Activated CD4-positive, alpha-beta T cell treated with anti-CD3 and anti-CD28 coated beads for 36 hours (primary cell): ENCODE measurements around the gene DDX20. TPM values are rescaled to one million over a fixed set of nuclear protein-coding genes. Genes with fewer than 3 reads are reported as not detected.
"Not testable (repeated sequence)": the region's sequence is repeated elsewhere in the genome, so short reads cannot be mapped to it uniquely, and the experiment has no call there.

ENCODE experiments used
- ATAC-seq: fragments of 200-7000 bp; cut with Tn5 transposase; one replicate; pipeline ENCODE4 v1.10.0; 2021; ENCODE audit warnings: mild to moderate bottlenecking, moderate library complexity
- CTCF ChIA-PET: fragments of 350-600 bp; sonication (Branson Sonifier 250); formaldehyde crosslinking; loops from one replicate; lab custom pipeline; 2021; ENCODE audit warnings: antibody characterized with exemption; lab: Charles Lee
- POLR2A ChIA-PET: fragments of 350-600 bp; sonication (Branson Sonifier 250); formaldehyde crosslinking; loops from one replicate; lab custom pipeline; 2021; ENCODE audit warnings: antibody characterized with exemption, inconsistent platforms; lab: Charles Lee
- DNase-seq: peaks from one replicate; pipeline ENCODE4 v3.0.0-alpha.2; 2020
- H3K27ac Mint-ChIP-seq: one replicate; pipeline ENCODE4 v1.8.0; 2021; ENCODE audit warnings: mixed read lengths
- H3K27me3 Mint-ChIP-seq: one replicate; pipeline ENCODE4 v1.8.0; 2021; ENCODE audit warnings: mixed read lengths
- H3K36me3 Mint-ChIP-seq: one replicate; pipeline ENCODE4 v1.8.0; 2021; ENCODE audit warnings: low read depth, mixed read lengths
- H3K4me1 Mint-ChIP-seq: one replicate; pipeline ENCODE4 v1.8.0; 2021; ENCODE audit warnings: mixed read lengths
- H3K4me3 Mint-ChIP-seq: one replicate; pipeline ENCODE4 v1.8.0; 2021; ENCODE audit warnings: mild to moderate bottlenecking, moderate library complexity, mixed read lengths
- H3K9me3 Mint-ChIP-seq: one replicate; pipeline ENCODE4 v1.8.0; 2021; ENCODE audit warnings: low read depth, mixed read lengths
- intact Hi-C, 2 experiments: fragments of 100-400 bp; cut with DNase I in 1 of 2; cut with micrococcal nuclease in 1 of 2; formaldehyde crosslinking; loops; one replicate each; pipeline versions ENCODE4 v1.14.2 to v1.15.1; 2022 to 2024; cut with DNase I, micrococcal nuclease
- total RNA-seq, 2 experiments: library from RNA; stranded (reverse); gene quantifications; one replicate each; pipeline ENCODE4 v1.2.3, GENCODE V29; 2021

The DDX20 gene
- total RNA-seq, 2 experiments from 2014 or later, result 13.5 to 13.6 TPM

GRCh38 chr1:111786669-111787207 lies 31.0 kb downstream of the DDX20 start:
- POLR2A ChIA-PET, result no interaction called here
- no peak for DNase-seq
- CTCF ChIA-PET, result interaction anchor here (0.9 to 1.5 kb wide), 2 partner anchors 17 to 236 kb away, joined by 3 to 4 read pairs; no protein-coding TSS in a partner anchor
- no peaks in the 10 kb centered on the region for H3K9me3 Mint-ChIP-seq
- no peaks in the 10 kb centered on the region for H3K36me3 Mint-ChIP-seq
- intact Hi-C loops, result no loop called here
- no peak overlapping the region for H3K4me3 Mint-ChIP-seq
- H3K27me3 Mint-ChIP-seq, result peaks cover 4% of the 10 kb centered on the region
- no peaks in the 10 kb centered on the region for H3K4me1 Mint-ChIP-seq
- no peak overlapping the region for H3K27ac Mint-ChIP-seq
- ATAC-seq, result no peak

DNA sequence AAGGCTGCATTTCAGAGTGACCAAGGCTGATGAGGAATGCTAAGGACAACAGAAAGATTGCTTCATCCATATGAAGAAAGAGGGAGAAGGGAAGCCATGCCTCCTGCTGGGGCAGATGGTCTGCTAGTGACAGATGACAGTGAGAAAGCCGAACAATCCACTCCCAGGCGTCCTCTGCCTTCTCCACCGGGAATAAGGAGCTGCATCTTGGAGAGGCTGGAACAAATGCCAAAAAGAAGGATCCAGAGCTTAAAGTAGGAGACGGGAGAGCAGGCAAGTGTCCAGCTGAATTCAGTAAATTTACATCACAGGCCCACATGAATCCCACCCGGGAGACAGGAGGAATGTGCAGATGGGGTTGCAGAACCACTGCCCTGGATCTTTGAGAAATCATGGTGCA lies 33.4 kb downstream of the DDX20 start:
- CTCF ChIA-PET, result interaction anchor here (0.6 to 0.8 kb wide), 2 partner anchors 8 to 34 kb away, joined by 3 to 4 read pairs; no protein-coding TSS in a partner anchor
- POLR2A ChIA-PET, result no interaction called here
- no peaks in the 10 kb centered on the region for H3K4me1 Mint-ChIP-seq

DNA sequence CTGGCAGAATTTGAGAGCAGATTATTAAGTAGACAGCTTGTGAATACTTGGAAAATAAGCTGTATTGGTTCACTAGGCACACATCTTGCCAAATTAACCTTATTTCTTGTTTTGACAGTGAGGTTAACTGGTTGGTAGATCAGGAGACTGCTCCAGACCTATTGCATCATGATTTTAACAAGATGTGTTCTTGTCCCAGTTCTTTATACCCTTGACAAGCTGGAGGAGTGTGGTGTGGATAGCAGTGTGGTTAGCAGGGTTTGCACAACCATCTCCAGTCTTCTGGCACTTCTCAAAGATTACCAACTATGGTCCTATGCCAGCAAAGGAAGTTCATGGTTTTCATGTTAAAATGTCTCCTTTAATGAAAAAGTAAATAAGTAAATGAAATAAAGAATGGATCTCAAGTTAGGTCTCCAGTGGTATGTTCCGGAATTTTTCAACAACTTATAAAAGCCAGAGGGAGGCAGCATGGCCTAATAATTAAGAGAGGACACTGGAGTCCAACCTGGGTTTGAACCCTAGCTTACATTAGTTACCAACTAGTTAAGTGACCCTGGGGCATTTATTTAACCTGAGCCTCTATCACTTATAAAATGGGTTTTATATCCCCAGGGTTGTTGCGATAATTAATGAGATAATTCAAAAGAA lies 34.1 kb downstream of the DDX20 start:
- Mint-ChIP-seq H3K27me3 (peaks cover 11% of the 10 kb centered on the region), H3K4me1 (no peaks in the 10 kb centered on the region), H3K9me3 (no peaks in the 10 kb centered on the region), H3K4me3 (no peak overlapping the region), H3K27ac (no peak overlapping the region), H3K36me3 (no peaks in the 10 kb centered on the region)
- DNase-seq, result no peak
- ChIA-PET POLR2A (no interaction called here), CTCF (interaction anchor here (0.6 to 1.2 kb wide), 2 partner anchors 9 to 12 kb away, joined by 4 read pairs; no protein-coding TSS in a partner anchor)
- intact Hi-C loops, result no loop called here
- ATAC-seq, result no peak

More for the DNA sequence above, 33.4 kb downstream of the DDX20 start:
- no peak for DNase-seq
- H3K27me3 Mint-ChIP-seq, result peaks cover 11% of the 10 kb centered on the region
- intact Hi-C loops, result no loop called here
- ATAC-seq, result no peak
- H3K4me3 Mint-ChIP-seq, result no peak overlapping the region
- no peaks in the 10 kb centered on the region for H3K9me3 Mint-ChIP-seq
- H3K27ac Mint-ChIP-seq, result no peak overlapping the region
- H3K36me3 Mint-ChIP-seq, result no peaks in the 10 kb centered on the region

DNA sequence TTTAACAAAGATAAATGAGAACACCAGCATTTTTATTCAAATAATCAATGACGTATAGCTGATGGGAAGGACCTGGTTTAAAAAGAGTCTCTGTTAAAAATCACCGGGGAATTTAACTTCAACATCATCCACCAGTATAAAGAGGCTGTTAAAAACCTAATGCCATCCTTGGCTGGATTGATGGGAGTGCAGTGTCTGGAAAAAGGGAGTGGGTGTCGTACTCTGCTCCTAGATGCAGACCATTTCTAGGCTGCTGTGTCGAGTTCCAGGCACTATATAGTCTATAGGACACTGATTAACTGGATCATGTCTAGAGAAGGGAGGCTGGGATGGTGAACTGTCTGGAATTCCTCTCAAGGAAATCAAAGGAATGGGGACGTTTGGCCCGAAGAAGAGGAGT lies 36.1 kb downstream of the DDX20 start:
- ATAC-seq, result no peak
- intact Hi-C loops, result no loop called here
- Mint-ChIP-seq H3K9me3 (no peaks in the 10 kb centered on the region), H3K27ac (no peak overlapping the region), H3K36me3 (no peaks in the 10 kb centered on the region), H3K4me3 (no peak overlapping the region), H3K27me3 (peaks cover 11% of the 10 kb centered on the region), H3K4me1 (no peaks in the 10 kb centered on the region)
- no peak for DNase-seq
- ChIA-PET CTCF (no interaction called here), POLR2A (no interaction called here)

GRCh38 chr1:111792249-111792648 lies 36.5 kb downstream of the DDX20 start:
- POLR2A ChIA-PET, result no interaction called here
- DNase-seq (no peak), ATAC-seq (no peak)
- H3K27ac Mint-ChIP-seq, result no peak overlapping the region
- no peaks in the 10 kb centered on the region for H3K36me3 Mint-ChIP-seq
- no peak overlapping the region for H3K4me3 Mint-ChIP-seq
- intact Hi-C loops, result no loop called here
- no peaks in the 10 kb centered on the region for H3K4me1 Mint-ChIP-seq
- no peaks in the 10 kb centered on the region for H3K9me3 Mint-ChIP-seq
- H3K27me3 Mint-ChIP-seq, result peaks cover 11% of the 10 kb centered on the region
- CTCF ChIA-PET, result interaction anchor here (0.8 kb wide), 1 partner anchor 22 kb away, joined by 4 read pairs; no protein-coding TSS in a partner anchor

DNA sequence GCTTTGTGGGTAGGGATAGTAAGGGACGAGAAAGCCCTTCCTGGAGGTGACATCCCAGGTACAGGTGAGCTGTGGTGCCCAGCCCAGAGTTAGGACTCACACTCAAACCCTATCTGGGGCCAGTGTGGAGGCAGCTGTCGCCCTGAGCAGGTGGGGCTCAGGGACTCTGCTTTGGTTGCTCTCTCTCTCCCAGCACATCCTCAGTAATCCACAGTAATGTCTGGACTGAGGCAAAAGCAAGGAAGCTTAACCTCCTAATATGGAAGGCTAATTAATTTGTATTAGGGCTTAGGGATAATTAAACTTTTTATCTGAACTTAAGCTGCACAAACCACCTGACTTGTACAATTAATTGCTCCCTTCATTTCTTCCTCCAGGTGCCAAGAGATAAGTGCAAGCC lies 38.2 kb downstream of the DDX20 start:
- Mint-ChIP-seq H3K4me1 (no peaks in the 10 kb centered on the region), H3K27ac (no peak overlapping the region), H3K36me3 (no peaks in the 10 kb centered on the region), H3K27me3 (peaks cover 11% of the 10 kb centered on the region), H3K9me3 (no peaks in the 10 kb centered on the region), H3K4me3 (no peak overlapping the region)
- DNase-seq (no peak), ATAC-seq (no peak)
- ChIA-PET CTCF (no interaction called here), POLR2A (no interaction called here)
- intact Hi-C loops, result no loop called here

- no peak overlapping the region for H3K27ac Mint-ChIP-seq
- no peaks in the 10 kb centered on the region for H3K36me3 Mint-ChIP-seq
- intact Hi-C loops, result no loop called here
- H3K9me3 Mint-ChIP-seq, result no peaks in the 10 kb centered on the region
- no peak overlapping the region for H3K4me3 Mint-ChIP-seq
- ATAC-seq (no peak), DNase-seq (no peak)
- H3K27me3 Mint-ChIP-seq, result peaks cover 12% of the 10 kb centered on the region
- CTCF ChIA-PET, result interaction anchor here (0.6 kb wide), 1 partner anchor 218 kb away, joined by 3 read pairs; no protein-coding TSS in a partner anchor
- no peaks in the 10 kb centered on the region for H3K4me1 Mint-ChIP-seq
- POLR2A ChIA-PET, result interaction anchor here (0.5 kb wide), 1 partner anchor 185 kb away, joined by 3 read pairs; no protein-coding TSS in a partner anchor
Observed at GRCh38 chr1:111795401-111795800, 39.7 kb downstream of the DDX20 start.

GRCh38 chr1:111798580-111798979 lies 42.9 kb downstream of the DDX20 start:
- Mint-ChIP-seq H3K27me3 (peaks cover 3% of the 10 kb centered on the region), H3K4me1 (no peaks in the 10 kb centered on the region), H3K36me3 (no peaks in the 10 kb centered on the region), H3K27ac (no peak overlapping the region), H3K4me3 (no peak overlapping the region), H3K9me3 (no peaks in the 10 kb centered on the region)
- ATAC-seq, result no peak
- ChIA-PET POLR2A (no interaction called here), CTCF (interaction anchor here (0.6 kb wide), 2 partner anchors 25 to 510 kb away, joined by 3 read pairs; no protein-coding TSS in a partner anchor)
- intact Hi-C loops, result no loop called here
- DNase-seq, result no peak

GRCh38 chr1:111799722-111800121 lies 44.0 kb downstream of the DDX20 start:
- CTCF ChIA-PET, H3K4me3 Mint-ChIP-seq, POLR2A ChIA-PET, ATAC-seq, H3K9me3 Mint-ChIP-seq, DNase-seq, intact Hi-C loops, H3K27me3 Mint-ChIP-seq, H3K4me1 Mint-ChIP-seq, H3K36me3 Mint-ChIP-seq, H3K27ac Mint-ChIP-seq: not testable (repeated sequence)

DNA sequence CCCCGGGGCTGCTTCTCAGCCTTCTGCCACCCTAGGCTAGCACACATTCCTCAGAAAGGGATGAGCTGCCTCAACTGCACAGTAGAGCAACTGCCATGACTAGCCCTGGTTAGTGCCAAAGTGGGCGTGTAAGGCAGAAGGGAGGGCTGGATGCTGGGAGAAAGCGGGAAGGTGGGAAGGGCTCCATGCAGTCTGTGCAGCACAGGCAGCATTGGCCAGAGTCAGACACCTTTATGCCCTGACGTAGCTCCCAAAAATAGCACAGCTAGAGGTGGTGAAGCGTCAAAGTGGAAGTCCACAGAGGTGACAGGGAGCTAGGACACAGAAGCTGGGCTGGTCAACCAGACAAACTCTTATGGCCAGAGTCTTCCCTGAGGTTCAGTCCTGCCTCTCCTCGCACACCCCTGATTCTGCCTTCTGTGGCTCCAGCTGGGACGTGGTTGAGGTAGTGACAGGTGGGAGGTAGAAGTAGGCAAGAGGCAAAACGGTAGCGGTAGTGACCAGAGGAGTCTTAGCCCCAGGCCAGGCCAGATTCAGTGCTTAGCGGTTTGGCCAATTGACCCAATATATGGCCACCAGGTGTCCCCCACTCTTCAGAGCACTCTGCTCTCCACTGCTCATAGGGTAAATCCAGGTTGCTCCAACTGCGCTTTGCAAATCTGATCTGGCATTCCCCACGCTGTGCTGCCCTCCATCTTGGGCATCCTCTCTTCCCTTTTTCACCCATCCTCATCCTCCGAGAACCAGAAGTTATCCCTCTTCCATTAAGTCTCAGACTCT lies 45.6 kb downstream of the DDX20 start:
- no peaks in the 10 kb centered on the region for H3K9me3 Mint-ChIP-seq
- ChIA-PET POLR2A (no interaction called here), CTCF (interaction anchor here (0.6 kb wide), 1 partner anchor 43 kb away, joined by 3 read pairs; no protein-coding TSS in a partner anchor)
- H3K27me3 Mint-ChIP-seq, result peaks cover 2% of the 10 kb centered on the region
- H3K4me1 Mint-ChIP-seq, result no peaks in the 10 kb centered on the region
- ATAC-seq (no peak), DNase-seq (no peak)
- H3K27ac Mint-ChIP-seq, result no peak overlapping the region
- no peaks in the 10 kb centered on the region for H3K36me3 Mint-ChIP-seq
- H3K4me3 Mint-ChIP-seq, result no peak overlapping the region
- intact Hi-C loops, result no loop called here

GRCh38 chr1:111802110-111802509 lies 46.4 kb downstream of the DDX20 start:
- no peaks in the 10 kb centered on the region for H3K36me3 Mint-ChIP-seq
- ATAC-seq (no peak), DNase-seq (no peak)
- H3K4me3 Mint-ChIP-seq, result no peak overlapping the region
- H3K27ac Mint-ChIP-seq, result no peak overlapping the region
- intact Hi-C loops, result no loop called here
- peaks cover 2% of the 10 kb centered on the region for H3K27me3 Mint-ChIP-seq
- H3K9me3 Mint-ChIP-seq, result no peaks in the 10 kb centered on the region
- H3K4me1 Mint-ChIP-seq, result no peaks in the 10 kb centered on the region
- ChIA-PET CTCF (interaction anchor here (0.8 kb wide), 1 partner anchor 97 kb away, joined by 3 read pairs; no protein-coding TSS in a partner anchor), POLR2A (no interaction called here)
